ENCODE data around the gene LRIT2.

LRIT2 gene

DNA sequence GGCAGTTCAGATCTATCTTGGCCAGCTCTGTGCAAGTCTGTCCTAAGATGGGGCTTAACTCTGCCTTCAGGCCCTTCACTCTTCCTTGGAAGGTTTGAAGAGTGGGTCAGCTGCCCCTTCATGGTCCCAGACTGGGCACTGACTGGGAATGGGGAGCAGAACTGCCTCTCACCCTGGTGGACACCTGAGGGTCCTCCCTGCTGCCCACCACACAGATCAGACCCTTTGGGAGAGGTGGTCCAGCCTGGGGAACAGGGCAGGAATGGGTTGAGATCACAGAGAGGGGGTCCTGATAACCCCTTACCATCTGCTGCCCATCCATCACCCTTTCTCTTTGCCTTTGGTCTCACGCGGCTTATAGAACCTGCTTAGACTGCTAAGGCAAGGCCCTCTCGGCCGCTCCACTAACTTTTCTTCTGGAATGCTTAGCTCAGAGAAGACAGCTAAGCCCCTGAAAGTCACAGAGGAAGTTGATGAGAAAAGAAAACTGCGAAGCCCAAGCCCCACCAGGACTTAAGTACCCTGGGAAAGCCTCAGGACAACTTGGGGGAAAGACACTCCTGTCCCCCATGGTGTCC is 31.4 kb downstream of the LRIT2 start:
- TF ChIP-seq, protein P1, sequence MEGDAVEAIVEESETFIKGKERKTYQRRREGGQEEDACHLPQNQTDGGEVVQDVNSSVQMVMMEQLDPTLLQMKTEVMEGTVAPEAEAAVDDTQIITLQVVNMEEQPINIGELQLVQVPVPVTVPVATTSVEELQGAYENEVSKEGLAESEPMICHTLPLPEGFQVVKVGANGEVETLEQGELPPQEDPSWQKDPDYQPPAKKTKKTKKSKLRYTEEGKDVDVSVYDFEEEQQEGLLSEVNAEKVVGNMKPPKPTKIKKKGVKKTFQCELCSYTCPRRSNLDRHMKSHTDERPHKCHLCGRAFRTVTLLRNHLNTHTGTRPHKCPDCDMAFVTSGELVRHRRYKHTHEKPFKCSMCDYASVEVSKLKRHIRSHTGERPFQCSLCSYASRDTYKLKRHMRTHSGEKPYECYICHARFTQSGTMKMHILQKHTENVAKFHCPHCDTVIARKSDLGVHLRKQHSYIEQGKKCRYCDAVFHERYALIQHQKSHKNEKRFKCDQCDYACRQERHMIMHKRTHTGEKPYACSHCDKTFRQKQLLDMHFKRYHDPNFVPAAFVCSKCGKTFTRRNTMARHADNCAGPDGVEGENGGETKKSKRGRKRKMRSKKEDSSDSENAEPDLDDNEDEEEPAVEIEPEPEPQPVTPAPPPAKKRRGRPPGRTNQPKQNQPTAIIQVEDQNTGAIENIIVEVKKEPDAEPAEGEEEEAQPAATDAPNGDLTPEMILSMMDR (IDR thresholded peaks at IDR 0.05; ENCODE audit: low read depth, low read length, missing control alignments), result no peak
- DNase-seq (ENCODE audit: low read depth), result no peak
- in situ Hi-C loops (cut with HindIII; ENCODE audit: low sequenced_read_pairs), result no loop called here

DNA sequence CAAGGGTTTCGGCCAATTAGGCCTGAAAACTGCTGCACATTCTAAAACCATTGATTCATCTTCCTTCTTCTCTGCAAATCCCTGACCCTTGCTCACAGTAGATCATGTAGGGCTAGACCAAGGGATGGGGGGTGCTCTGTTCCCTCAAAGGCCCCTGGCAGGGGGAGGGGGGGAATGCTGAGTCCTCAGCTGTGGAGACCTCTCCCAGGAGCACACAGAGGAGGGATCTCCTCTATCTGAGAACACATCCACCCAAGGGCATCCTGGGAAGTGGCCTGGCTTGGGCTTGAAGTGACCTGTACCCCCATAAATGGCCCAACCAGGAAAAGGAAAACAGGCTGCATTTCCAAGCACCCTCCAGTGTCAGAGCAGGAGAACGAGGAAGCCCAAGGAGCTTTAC is 32.0 kb downstream of the LRIT2 start:
- TF ChIP-seq, protein P1 (IDR thresholded peaks at IDR 0.05; ENCODE audit: low read depth, low read length, missing control alignments), result no peak
- no peak for DNase-seq (ENCODE audit: low read depth)
- in situ Hi-C loops (cut with HindIII; ENCODE audit: low sequenced_read_pairs), result no loop called here
- H3K4me3 ChIP-seq (ENCODE audit: low read depth, low read length), result no peak overlapping the region

More for the DNA sequence above, 31.4 kb downstream of the LRIT2 start:
- H3K4me3 ChIP-seq (ENCODE audit: low read depth, low read length), result peak overlapping the region; percentile 24

DNA sequence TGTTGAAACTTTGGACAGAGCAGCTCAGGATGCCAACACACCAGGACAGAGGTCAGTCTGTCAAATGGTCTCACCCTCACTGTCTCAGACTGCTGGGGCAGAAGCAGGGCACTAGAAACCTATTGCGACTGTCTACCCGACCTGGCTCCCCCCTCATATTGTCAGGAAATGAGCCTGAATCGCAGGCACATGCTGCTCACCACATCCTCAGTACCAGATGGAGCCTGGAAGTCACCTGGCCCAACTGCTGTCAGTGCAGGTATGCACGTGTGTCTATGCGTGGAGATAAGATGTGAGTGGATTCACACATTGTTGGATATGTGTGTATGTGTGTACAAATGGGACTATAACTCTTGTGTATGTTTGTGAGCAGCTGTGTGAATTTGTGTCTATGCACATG is 34.2 kb downstream of the LRIT2 start:
- no peak overlapping the region for H3K4me3 ChIP-seq (ENCODE audit: low read depth, low read length)
- no peak for DNase-seq (ENCODE audit: low read depth)
- TF ChIP-seq, protein P1 (IDR thresholded peaks at IDR 0.05; ENCODE audit: low read depth, low read length, missing control alignments), result no peak
- in situ Hi-C loops (cut with HindIII; ENCODE audit: low sequenced_read_pairs), result no loop called here

DNA sequence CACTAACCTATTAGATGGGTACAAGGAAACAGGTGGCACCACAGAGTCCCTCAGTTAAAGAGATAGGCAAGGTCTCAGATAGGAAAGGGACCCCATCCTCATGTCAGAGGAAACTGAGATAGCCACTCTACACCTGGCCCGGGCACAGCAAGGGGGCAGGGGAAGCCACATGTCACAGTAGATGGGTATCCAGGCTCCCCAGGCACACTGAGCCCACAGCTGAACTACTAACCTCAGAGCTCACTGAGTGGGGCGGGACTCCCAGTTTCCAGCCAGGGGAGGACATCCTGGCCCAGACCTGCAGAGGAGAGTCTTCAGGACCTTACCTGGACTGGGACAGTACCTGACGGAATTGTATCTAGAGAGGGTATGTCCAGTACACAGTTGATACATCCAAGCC is 34.7 kb downstream of the LRIT2 start:
- H3K4me3 ChIP-seq (ENCODE audit: low read depth, low read length), result no peak overlapping the region
- in situ Hi-C loops (cut with HindIII; ENCODE audit: low sequenced_read_pairs), result no loop called here
- TF ChIP-seq, protein P1 (IDR thresholded peaks at IDR 0.05; ENCODE audit: low read depth, low read length, missing control alignments), result no peak
- DNase-seq (ENCODE audit: low read depth), result no peak

DNA sequence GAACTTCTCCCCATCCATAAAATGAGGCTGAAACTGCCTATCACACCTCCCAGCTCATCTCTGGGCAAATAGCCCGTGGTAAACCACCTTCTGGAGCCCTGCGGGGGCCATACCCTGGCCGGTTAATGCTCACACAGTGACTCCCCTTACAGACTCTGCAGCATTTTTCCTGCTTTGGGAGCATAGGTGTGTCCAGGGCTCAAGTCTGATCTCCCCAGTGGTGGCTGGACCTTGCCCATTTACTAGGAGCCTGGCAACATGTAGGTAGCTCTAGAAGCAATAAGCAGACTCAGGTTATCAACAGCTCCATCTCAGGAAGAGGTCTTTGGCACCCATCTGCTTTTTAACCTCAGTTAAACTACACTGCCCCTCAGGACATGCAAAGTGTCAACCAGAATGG is 36.5 kb downstream of the LRIT2 start:
- H3K4me3 ChIP-seq (ENCODE audit: low read depth, low read length), result no peak overlapping the region
- DNase-seq (ENCODE audit: low read depth), result no peak
- TF ChIP-seq, protein P1 (IDR thresholded peaks at IDR 0.05; ENCODE audit: low read depth, low read length, missing control alignments), result no peak
- in situ Hi-C loops (cut with HindIII; ENCODE audit: low sequenced_read_pairs), result no loop called here

DNA sequence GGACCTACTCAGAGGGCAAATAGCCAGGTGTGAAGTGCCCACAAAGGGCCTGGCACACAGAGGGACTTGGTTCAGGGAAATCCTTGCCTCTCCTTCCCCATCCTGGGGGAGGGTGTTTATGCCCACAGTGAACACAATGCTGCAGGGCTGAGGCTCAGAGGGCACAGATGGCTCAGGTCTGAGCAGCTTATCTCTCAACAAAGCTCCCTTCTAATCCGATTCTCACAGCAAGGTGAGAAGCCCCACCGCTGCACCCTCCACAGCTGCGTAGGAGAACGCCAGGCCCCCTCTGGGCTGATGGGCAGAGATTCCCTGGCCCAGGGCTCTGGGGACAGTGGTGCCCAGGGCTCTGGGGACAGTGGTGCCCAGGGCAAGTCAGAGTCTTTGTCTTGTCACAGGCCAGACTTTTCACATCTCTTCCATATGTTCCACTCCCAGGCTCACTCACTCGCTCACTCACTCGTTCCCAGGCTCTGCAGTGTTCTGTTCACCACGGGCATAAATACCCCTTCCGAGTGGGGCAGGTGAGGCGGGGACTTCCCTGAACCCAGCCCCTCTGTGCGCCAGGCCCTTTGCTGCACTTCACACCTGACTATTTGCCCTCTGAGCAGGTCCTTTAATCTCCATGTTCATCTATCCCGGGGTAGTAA is 39.7 kb downstream of the LRIT2 start:
- DNase-seq (ENCODE audit: low read depth), result no peak
- TF ChIP-seq, protein P1 (IDR thresholded peaks at IDR 0.05; ENCODE audit: low read depth, low read length, missing control alignments), result no peak
- H3K4me3 ChIP-seq (ENCODE audit: low read depth, low read length), result no peak overlapping the region
- in situ Hi-C loops (cut with HindIII; ENCODE audit: low sequenced_read_pairs), result no loop called here

All from astrocyte of the cerebellum (primary cell).